RPMI7951 (cell line): ENCODE results near the gene RCBTB1. TPM values are rescaled to one million over a fixed set of nuclear protein-coding genes. Genes with fewer than 3 reads are reported as not detected.
"Not testable (repeated sequence)": the region's sequence is repeated elsewhere in the genome, so short reads cannot be mapped to it uniquely, and the experiment has no call there.

Experiments used
- DNase-seq: peaks from one replicate; pipeline ENCODE4 v3.0.0-alpha.2; 2012; ENCODE audit warnings: low read depth
- total RNA-seq: library from RNA; depleted of rRNA; stranded (reverse); fragments of >200 nt; shearing (Covaris generic); gene quantifications from 2 replicates; pipeline ENCODE4 v1.2.3, GENCODE V29; 2014; rRNA removed

RCBTB1 gene
- 8.9 and 9.6 TPM in 2 replicates for total RNA-seq

DNA sequence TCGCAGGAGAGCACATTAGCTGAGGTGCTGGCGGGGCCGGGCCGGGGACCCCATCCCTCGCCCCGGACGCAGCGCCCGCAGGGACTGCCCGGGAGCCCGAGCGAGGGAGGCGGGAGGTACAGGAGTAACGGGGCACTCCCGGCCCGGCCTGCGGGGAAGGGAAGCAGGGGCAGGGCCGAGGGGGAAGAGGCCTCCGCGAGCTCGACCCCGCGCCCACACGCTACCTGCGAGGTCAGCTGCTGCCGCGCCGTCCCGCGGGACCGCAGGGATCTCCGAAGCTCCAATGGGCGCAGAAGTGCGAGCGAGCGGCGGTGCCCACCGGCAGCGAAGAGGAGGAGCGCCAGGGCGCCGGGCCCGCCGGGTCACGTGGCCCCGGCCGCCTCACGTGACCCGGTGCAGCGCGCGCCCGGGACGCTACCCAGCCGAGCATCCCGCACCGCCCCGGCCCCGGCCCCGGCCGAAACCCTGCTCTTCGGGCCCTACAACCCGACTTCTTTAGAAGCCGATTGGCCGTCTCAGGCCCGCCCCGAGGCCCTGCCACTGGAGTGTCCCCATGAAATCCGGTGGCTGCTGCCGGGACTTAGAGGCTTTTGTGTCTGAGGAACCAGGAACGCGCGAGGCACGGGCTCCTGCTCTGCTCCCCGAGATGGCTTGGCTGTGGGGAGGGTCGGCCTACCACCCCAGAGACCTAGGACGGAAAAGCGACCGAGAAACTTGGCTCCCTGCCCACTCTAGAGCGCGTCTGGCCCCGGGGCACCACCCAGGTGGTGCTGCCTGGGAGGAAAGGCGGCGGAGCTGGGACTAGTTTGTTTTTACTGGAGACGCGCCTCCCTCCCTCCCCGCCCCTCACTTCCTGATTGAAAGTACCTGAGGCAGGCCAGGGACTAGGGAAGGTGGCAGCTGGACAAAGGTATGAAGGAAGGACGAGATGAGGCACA is at the start of gene RCBTB1:
Gene RCBTB1, minus strand, starts transcription at position 339 of the 938 bp plus-strand sequence. CDS start 18,279 bp downstream, outside the sequence.
- peak; percentile 64 for DNase-seq

DNA sequence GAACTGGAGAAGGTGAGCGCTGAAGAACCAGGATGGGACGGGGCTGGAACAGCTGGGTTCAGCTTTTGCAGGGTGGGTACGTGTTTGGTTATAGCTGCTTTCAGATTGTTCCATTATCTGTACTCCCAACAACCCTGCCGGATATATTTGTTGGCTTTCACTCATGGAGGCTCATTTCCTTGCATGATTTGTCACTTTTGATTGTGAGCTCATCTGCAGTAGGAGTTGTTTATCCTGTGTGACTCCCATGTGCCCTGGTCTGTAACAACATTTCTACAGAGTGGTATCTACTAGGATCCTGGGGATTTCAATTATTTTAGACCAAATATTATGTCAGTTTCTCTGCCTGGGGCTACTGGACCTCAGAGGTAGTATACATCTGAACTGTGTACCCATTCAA is 48.4 kb upstream of the RCBTB1 start:
- DNase-seq, result no peak

GRCh38 chr13:49632156-49632555 is 46.8 kb upstream of the RCBTB1 start:
- no peak for DNase-seq

DNA sequence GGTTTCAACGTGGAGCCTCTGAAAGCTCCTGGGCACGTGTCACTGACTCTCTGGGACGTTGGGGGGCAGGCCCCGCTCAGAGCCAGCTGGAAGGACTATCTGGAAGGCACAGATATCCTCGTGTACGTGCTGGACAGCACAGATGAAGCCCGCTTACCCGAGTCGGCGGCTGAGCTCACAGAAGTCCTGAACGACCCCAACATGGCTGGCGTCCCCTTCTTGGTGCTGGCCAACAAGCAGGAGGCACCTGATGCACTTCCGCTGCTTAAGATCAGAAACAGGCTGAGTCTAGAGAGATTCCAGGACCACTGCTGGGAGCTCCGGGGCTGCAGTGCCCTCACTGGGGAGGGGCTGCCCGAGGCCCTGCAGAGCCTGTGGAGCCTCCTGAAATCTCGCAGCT is 45.2 kb upstream of the RCBTB1 start:
- DNase-seq, result no peak

DNA sequence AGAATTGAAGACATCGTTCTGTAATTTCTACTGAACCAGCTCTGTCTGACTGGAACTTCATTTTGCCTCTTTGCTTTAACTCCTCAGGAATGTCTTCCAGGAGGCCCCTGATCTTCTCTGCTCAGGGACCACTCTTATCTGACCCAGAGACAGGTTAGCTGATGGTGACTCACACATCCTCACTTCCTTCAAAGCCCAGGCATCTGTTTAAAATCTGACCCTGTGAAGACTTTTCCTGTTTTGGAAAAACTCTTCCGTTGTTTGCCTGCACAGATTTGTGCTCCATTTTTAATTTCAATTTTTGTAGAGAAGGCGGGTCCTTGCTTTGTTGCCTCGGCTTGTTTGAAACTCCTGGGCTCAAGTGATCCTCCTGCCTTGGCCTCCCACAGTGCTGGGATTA is 44.6 kb upstream of the RCBTB1 start:
- peak; percentile 4 for DNase-seq

DNA sequence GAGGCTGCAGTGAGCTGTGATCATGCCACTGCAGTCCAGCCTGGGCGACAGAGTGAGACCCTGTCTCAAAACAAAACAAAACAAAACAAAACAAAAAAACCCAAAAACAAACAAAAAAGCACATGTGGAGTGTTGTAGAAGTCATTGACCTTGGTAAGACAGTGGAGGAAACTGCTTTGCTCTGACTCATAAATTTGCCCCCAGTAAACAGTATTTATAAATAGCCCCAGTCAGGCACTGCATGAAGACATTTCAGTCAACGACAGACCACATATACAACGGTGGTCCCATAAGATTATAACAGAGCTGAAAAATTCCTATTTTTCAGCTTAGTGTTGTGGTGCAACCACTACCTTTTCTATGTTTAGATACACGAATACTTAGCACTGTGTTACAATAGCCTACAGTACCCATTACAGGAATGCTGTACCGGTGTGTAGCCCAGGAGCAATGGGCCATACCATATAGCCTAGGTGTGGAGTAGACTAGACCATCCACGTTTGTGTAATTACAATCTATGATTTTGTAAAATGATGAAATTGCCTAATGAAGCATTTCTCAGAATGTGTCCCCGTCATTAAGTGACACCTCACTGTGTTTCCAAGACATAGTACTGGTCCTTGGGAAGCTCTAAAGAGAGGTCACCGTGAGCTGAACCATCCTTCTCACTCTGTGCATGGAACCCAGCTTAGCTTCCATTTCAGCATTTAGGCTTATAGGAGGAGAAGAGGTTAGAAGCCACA is 44.0 kb upstream of the RCBTB1 start:
- no peak for DNase-seq

DNA sequence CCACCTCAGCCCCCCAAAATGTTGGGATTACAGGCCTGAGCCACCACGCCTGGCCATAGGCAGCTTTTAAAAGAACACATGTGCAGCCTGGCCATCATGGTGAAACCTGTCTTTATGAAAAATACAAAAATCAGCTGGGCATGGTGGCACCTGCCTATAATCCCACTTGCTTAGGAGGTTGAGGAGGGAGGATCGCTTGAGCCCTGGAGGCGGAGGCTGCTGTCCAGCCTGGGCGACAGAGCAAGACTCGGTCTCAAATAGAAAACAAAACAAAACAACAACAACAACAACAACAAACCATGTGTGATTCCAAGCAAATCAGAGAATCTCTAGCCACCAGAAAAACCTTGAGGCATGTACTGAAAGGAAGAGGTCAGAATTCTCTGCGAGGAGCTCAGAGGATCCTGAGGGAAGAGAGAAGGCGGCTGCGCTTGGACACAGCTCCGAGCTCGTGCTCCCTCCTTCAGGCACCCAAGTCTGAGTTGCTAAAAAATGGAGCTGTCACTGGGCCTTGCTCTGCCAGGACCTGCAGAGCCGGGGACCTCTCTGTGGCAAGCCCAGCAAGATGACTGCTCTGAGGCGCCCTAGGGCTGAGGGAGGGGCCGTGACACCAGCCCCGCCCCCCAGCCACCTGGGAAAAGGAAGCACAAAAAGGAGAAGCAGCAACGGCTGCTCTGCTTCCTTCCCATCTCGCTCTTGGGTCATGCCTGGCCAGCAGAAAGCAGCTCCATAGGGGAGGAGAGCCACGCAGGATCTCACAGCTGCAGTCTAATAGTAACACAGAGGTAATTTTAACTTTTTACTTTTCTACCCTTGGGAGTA is 42.7 kb upstream of the RCBTB1 start, which contains the start of gene ARL11:
Gene ARL11, plus strand, starts transcription at position 677 of the 822 bp plus-strand sequence. CDS start 1,941 bp downstream, outside the sequence.
- DNase-seq, result no peak

DNA sequence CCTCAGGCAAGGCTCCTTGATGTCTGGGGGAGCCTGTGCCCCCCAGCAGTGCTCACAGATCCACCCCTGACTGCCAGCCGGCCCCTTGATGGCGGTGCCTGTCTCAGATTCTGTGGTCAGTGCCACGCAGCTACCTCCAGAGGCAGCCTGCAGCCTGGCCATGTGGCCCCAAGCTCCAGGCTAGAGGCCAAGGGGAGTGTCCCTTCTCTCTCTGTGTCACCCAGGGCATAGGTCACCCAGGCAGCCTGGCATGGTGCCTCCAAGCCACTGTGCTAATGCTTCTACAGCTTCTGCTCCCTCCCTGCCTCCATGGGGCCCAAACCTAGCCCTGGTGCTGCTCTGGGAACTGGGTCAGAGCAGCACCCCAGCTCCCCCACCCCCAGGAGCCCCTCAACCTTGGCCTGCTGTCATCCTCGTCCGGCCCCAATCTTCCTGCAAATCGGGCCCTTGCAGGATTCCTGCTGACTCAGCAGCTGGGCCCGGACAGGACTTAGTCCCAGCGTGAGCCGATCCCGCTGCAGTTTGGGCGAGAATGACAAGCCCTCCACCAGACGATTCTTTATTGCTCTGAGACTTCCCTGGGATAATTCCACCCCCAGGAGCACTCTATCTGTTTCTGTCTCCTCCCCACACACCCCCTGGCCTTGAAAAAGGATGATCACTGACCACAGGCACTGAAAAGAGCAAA is 40.2 kb upstream of the RCBTB1 start:
- DNase-seq, result peak; percentile 57

DNA sequence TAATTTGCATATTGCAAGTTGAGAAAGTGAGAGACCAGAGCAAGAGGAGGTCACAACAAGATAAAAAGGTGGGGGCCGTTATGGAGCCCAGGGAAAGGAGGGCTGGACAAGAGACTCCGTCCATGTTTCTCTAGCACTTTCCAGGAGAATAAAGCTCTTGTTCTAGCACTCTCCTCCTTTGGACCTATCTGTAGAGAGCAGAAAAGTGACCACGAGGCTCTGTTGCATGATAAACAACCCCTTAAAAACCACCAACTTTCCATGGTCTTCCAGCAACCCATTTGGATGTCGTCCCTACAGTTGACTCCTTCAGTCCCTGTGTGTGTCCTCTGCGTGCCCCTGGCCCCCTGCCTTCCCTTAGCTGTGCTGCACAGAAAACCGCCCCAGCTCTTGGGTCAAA is 38.9 kb upstream of the RCBTB1 start:
- no peak for DNase-seq

GRCh38 chr13:49622174-49622946 is 37.0 kb upstream of the RCBTB1 start:
- DNase-seq, result no peak

GRCh38 chr13:49620170-49620621 is 34.8 kb upstream of the RCBTB1 start:
- DNase-seq, result peak; percentile 4

GRCh38 chr13:49616676-49617065 is 31.3 kb upstream of the RCBTB1 start:
- no peak for DNase-seq

GRCh38 chr13:49615836-49616675 is 30.7 kb upstream of the RCBTB1 start:
- DNase-seq, result no peak

- DNase-seq, result not testable (repeated sequence)
Measured at GRCh38 chr13:49612042-49612441, 26.7 kb upstream of the RCBTB1 start.

DNA sequence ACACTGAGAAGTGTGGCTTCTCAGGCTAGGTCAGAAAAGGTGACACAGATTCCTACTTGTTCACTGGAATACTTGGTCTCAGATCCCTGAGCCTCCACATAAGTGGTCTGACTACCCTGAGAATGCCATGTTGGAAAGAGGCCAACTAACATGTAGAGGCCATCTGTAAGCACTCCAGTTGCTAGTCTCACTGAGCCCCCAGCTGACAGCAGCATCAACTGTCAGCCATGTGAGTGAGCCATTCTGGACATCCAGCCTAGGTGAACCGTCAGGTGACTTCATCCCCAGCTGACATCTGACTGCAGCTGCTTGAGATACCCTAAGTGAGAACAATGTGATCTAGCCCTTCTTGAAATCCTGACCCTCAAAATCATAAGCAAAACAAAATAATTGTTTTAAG is 24.8 kb upstream of the RCBTB1 start:
- no peak for DNase-seq

DNA sequence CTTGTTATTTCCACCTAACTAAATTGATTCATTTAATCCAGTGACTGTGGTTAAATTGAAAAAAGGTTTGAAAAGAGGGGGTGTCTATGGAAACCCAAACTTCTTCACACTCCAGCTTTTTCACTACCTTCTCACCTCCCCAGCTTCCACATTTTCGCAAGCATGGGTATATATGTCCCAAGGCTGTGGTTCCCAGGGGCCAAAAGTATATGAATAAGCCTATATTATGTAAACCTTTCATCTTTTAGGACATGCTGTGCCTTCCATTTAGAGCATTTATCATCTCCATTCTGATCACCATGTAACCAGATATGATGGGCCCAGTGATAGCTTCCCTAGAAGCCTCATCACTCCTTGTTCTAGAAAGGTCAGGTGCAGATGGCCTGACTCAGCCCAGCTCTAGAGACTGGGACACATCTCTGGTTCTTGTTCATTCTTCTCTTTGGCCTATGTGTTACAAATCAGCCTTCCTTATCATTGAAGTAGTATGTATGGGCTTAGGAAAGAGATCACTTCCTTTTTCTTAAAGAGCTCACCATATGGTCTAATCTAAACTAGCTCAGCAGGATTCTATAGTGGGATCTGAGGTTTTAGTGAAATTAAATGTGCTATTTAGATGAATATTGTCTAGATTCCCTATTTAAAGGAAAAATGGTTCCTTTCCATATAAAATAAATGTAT is 23.4 kb upstream of the RCBTB1 start:
- no peak for DNase-seq

GRCh38 chr13:49607761-49608160 is 22.4 kb upstream of the RCBTB1 start:
- DNase-seq, result no peak

DNA sequence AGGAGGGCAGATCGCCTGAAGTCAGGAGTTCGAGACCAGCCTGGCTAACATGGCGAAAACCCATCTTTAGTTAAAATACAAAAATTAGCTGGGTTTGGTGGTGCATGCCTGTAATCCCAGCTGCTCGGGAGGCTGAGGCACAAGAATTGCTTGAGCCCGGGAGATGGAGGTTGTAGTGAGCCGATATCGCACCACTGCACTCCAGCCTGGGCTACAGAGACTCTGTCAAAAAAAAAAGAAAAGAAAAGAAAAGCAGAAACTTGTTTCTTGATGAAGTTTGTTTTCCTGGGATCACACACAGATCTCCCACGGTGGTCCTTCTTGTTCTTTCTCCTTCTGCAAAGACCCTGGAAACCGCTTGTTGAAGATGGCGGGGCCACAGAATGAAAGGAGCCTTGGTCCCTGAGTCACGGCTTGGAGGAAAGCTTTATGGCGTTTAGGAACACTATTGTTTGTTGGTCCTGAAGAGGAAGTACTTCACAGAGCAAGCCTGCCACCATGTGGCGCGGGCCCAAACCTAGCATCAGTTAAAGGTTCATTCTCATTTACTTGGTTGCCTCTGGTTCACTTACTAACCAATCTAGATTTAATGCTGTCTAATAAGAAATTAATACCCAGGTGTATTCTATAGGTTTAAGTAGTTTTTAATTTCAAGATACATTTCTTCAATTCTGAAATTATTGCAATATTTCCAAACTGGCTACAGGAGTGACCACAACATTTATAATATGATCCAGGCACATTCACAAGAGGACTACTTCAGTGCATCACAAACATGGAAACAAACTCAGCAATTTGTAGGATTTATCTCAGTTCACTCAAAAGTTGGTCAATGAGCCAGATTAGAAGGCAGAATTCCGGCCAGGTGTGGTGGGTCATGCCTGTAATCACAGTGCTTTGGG is 21.6 kb upstream of the RCBTB1 start:
- peak; percentile 84 for DNase-seq
